ENCODE results near the gene DYNLT1. TPM values are rescaled to one million over a fixed set of nuclear protein-coding genes. Genes with fewer than 3 reads are reported as not detected.
"Not testable (repeated sequence)": the region's sequence is repeated elsewhere in the genome, so short reads cannot be mapped to it uniquely, and the experiment has no call there.

The DYNLT1 gene
- total RNA-seq, 1 donor from 2014 or later = 118 TPM

DNA sequence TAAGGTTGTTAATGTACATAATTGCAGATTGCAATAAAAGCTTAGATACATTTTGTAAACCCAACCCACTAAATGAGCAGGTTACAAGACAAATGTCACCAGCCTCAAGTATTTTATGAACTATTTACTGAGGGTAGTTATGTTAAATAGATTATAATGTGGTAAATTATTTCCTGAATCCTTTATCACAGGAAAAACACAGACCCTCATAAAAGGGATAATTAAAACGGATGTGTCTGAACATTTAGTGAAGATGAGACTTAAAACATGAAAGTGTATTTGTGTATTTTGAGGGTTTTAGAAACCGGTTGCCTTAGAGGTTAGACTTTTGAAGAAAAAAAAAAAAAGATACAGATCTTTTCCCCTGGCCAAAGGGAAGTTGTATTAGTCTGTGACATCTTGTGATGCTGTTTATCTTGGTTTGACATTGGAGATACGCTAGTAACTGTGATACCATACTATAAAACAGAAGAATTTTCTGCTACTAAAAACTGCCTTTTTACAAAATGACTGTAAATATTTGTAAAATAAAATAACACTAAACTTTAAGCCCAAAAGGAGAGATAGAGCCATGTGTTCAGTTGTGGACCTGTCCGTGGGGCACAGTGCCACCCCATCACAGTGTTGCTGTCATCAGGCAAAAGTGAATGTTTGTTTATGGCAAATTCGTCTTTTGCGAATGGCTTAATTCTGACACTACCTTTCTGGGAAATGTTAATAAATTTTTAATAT, 9.7 kb downstream of the DYNLT1 start:
- no peaks in the 10 kb centered on the region for H3K9me3 Mint-ChIP-seq
- TF ChIP-seq, protein P1, sequence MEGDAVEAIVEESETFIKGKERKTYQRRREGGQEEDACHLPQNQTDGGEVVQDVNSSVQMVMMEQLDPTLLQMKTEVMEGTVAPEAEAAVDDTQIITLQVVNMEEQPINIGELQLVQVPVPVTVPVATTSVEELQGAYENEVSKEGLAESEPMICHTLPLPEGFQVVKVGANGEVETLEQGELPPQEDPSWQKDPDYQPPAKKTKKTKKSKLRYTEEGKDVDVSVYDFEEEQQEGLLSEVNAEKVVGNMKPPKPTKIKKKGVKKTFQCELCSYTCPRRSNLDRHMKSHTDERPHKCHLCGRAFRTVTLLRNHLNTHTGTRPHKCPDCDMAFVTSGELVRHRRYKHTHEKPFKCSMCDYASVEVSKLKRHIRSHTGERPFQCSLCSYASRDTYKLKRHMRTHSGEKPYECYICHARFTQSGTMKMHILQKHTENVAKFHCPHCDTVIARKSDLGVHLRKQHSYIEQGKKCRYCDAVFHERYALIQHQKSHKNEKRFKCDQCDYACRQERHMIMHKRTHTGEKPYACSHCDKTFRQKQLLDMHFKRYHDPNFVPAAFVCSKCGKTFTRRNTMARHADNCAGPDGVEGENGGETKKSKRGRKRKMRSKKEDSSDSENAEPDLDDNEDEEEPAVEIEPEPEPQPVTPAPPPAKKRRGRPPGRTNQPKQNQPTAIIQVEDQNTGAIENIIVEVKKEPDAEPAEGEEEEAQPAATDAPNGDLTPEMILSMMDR (conservative IDR thresholded peaks at IDR 0.05) = no peak
- H3K27ac Mint-ChIP-seq (ENCODE audit: unreplicated experiment) = no peak overlapping the region
- no peaks in the 10 kb centered on the region for H3K27me3 Mint-ChIP-seq (ENCODE audit: low read depth)
- H3K4me1 Mint-ChIP-seq = peaks cover 15% of the 10 kb centered on the region
- DNase-seq (ENCODE audit: low read depth, low spot score) = no peak
- H3K4me3 Mint-ChIP-seq = no peak overlapping the region
- peaks cover 23% of the 10 kb centered on the region for H3K36me3 Mint-ChIP-seq (ENCODE audit: low read depth)

- no peak overlapping the region for H3K27ac Mint-ChIP-seq (ENCODE audit: unreplicated experiment)
- H3K4me1 Mint-ChIP-seq = peaks cover 15% of the 10 kb centered on the region
- no peaks in the 10 kb centered on the region for H3K9me3 Mint-ChIP-seq
- H3K27me3 Mint-ChIP-seq (ENCODE audit: low read depth) = no peaks in the 10 kb centered on the region
- TF ChIP-seq, protein P1 (conservative IDR thresholded peaks at IDR 0.05) = no peak
- no peak for DNase-seq (ENCODE audit: low read depth, low spot score)
- no peak overlapping the region for H3K4me3 Mint-ChIP-seq
- H3K36me3 Mint-ChIP-seq (ENCODE audit: low read depth) = peaks cover 23% of the 10 kb centered on the region
Observed at GRCh38 chr6:158633127-158633526, 11.4 kb downstream of the DYNLT1 start.

- H3K36me3 Mint-ChIP-seq (ENCODE audit: low read depth) = peaks cover 23% of the 10 kb centered on the region
- H3K4me1 Mint-ChIP-seq = peaks cover 14% of the 10 kb centered on the region
Observed at GRCh38 chr6:158632538-158633119, 11.9 kb downstream of the DYNLT1 start.

DNA sequence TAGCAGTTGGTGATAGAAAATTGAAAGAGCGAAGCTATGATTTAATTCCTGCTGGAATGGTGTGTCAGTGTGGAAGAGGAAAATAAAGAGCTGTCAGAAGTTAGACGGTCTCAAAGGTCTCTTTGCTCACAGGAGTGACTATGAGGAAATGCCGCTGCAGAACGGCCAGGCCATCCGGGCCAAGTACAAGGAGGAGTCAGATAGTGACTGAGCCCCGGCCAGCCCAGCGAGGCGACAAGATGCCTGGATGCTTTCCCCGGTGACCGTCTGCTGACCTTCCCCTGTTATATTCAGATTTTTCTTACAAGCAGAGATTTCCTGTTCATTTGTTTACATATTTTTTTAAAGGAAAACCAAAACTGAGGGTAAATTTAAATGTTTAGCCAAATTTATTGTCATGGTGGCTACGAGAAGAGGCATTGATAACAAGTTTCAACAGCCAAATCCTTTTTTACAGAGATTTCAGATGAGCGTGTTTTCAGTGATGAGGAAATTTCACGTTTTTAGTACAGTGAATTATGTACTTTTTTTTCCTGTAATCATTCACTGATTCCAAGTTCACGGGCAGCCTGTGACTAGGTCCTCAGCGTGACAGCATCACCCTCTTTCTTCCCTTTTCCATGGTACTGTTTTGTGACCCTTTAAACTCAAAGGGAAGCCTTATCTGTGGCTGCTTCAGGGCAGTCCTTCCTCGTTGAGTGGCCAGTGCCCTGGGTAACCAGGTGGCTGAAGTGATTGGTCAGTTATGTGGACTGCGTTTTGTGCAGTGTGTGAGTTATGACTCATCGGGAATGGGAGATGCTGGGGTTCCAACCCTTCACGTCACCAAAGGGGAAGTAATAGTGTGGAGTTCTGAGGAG, 12.6 kb downstream of the DYNLT1 start:
- H3K27me3 Mint-ChIP-seq (ENCODE audit: low read depth) = no peaks in the 10 kb centered on the region
- H3K27ac Mint-ChIP-seq (ENCODE audit: unreplicated experiment) = peak overlapping the region; percentile 82
- no peaks in the 10 kb centered on the region for H3K9me3 Mint-ChIP-seq
- H3K4me1 Mint-ChIP-seq = peaks cover 8% of the 10 kb centered on the region
- DNase-seq (ENCODE audit: low read depth, low spot score) = no peak
- H3K4me3 Mint-ChIP-seq = no peak overlapping the region
- TF ChIP-seq, protein P1 (conservative IDR thresholded peaks at IDR 0.05) = no peak
- H3K36me3 Mint-ChIP-seq (ENCODE audit: low read depth) = peaks cover 25% of the 10 kb centered on the region

More at GRCh38 chr6:158632538-158633119, 11.9 kb downstream of the DYNLT1 start:
- DNase-seq (ENCODE audit: low read depth, low spot score); H3K9me3 Mint-ChIP-seq; H3K4me3 Mint-ChIP-seq; H3K27me3 Mint-ChIP-seq (ENCODE audit: low read depth): not testable (repeated sequence)
- H3K27ac Mint-ChIP-seq (ENCODE audit: unreplicated experiment) = peak overlapping the region; percentile 82

DNA sequence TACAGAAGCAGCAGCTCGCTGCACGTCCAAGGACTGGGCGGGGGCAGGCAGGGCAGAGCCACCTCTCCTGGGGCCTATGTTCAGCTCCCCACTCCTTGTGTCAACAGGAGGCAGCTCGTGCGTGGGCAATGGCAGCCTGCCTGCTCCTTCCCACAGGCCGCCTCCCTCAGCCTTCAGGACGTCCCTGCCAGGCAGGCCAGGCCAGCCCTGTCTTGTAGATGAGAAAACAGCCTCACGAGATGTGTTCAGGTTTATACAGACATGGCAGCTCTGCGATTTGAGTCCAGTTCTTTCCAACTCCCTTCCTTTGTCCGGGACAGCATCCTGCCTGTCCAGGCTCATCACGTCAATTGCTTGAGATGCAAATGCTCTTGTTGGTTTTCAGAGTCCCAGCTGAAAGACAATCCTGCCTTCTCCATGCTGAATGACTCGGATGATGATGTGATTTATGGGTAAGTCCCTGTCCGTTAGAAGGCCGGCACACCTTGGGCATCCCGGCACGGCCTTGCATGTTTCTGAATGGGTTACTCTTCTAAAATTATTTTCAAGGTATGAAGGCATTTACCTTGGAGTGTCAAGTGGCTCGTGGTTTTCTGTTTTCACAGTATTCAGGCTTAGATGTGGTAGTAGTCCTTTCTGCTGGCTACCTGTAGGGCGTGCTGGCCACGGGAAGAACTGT, 13.5 kb downstream of the DYNLT1 start:
- Mint-ChIP-seq H3K4me1 (peaks cover 4% of the 10 kb centered on the region), H3K9me3 (no peaks in the 10 kb centered on the region), H3K27me3 (ENCODE audit: low read depth) (no peaks in the 10 kb centered on the region), H3K4me3 (no peak overlapping the region), H3K36me3 (ENCODE audit: low read depth) (peaks cover 26% of the 10 kb centered on the region), H3K27ac (ENCODE audit: unreplicated experiment) (no peak overlapping the region)
- TF ChIP-seq, protein P1 (conservative IDR thresholded peaks at IDR 0.05) = no peak
- no peak for DNase-seq (ENCODE audit: low read depth, low spot score)

Measured in neural crest cell (in vitro differentiated cells).